HCT116 (cell line): ENCODE measurements around the gene MYO10. TPM values are rescaled to one million over a fixed set of nuclear protein-coding genes. Genes with fewer than 3 reads are reported as not detected.
A peak's percentile ranks its signal among the peaks of the same experiment; 100 is the strongest.

Source experiments
- ATAC-seq: fragments of 200-7000 bp; cut with Tn5 transposase; 2 replicates; pipeline ENCODE4 v1.9.1; 2020; ENCODE audit warnings: mild to moderate bottlenecking, moderate library complexity
- BruUV-seq: library from RNA; stranded (reverse); fragments of 400-500 nt; replicated peaks from 2 replicates; lab custom pipeline; 2021; lab: Mats Ljungman, UMichigan
- CTCF ChIA-PET: fragments of 300-600 bp; sonication (Branson Sonifier 250); formaldehyde crosslinking; loops from one replicate; lab custom pipeline; 2021; ENCODE audit warnings: antibody characterized with exemption; lab: Charles Lee
- POLR2A ChIA-PET: fragments of 300-600, 350-600 bp; sonication (Branson Sonifier 250); formaldehyde crosslinking; loops from one replicate; lab custom pipeline; 2021; ENCODE audit warnings: antibody characterized with exemption; lab: Charles Lee
- RAD21 ChIA-PET, 2 experiments: fragments of 300-600 bp; sonication (Branson Sonifier 250); formaldehyde crosslinking; loops; one replicate each; lab custom pipeline; 2023; ENCODE audit warnings: low total read pairs in 2 of 2; ENCODE audit not compliant: uncharacterized antibody in 2 of 2, unreplicated experiment in 2 of 2, low non-redundant PET in 1 of 2; lab: Charles Lee
- DNase-seq: peaks from one replicate; pipeline ENCODE4 v3.0.0-alpha.2; 2010; ENCODE audit warnings: low read depth, low spot score
- H2AFZ ChIP-seq: fragments of 200-600 bp; shearing (Covaris generic), sonication (generic); 2 replicates; pipeline ENCODE4 v1.6.1; 2017; ENCODE audit warnings: low read depth, mixed run types, mixed read lengths, antibody characterized with exemption, low read length; ENCODE audit not compliant: poor library complexity, severe bottlenecking
- H3K27ac ChIP-seq: 2 replicates; pipeline ENCODE4 v1.5.1; 2012; ENCODE audit warnings: low read depth, low read length
- H3K27me3 ChIP-seq: fragments of 200-600 bp; sonication (generic); 2 replicates; pipeline ENCODE4 v1.6.1; 2016; ENCODE audit warnings: mixed run types, low read length, mixed read lengths; ENCODE audit not compliant: insufficient read depth
- H3K36me3 ChIP-seq, 2 experiments: fragments of 200-500 bp in 1 of 2; fragments of 200-600 bp in 1 of 2; sonication (Bioruptor generic) in 1 of 2; sonication (generic) in 1 of 2; 2 replicates each; pipeline versions ENCODE4 v1.5.1 to v1.6.1; 2014 to 2016; ENCODE audit warnings: low read length in 2 of 2, inconsistent platforms in 1 of 2, mixed read lengths in 1 of 2, mixed run types in 1 of 2; ENCODE audit not compliant: insufficient read depth in 2 of 2, control insufficient read depth in 1 of 2
- H3K4me1 ChIP-seq, 2 experiments: fragments of 200-600 bp in 1 of 2; sonication (generic) in 1 of 2; 2 replicates each; pipeline versions ENCODE4 v1.5.1 to v1.6.1; 2012 to 2017; ENCODE audit warnings: low read length in 2 of 2, inconsistent platforms in 1 of 2, mild to moderate bottlenecking in 1 of 2, mixed read lengths in 1 of 2, mixed run types in 1 of 2, moderate library complexity in 1 of 2; ENCODE audit not compliant: insufficient read depth in 2 of 2, control insufficient read depth in 1 of 2
- H3K4me2 ChIP-seq: fragments of 200-600 bp; sonication (generic); 2 replicates; pipeline ENCODE4 v1.6.1; 2017; ENCODE audit warnings: mixed run types, low read length, mixed read lengths
- H3K4me3 ChIP-seq, 2 experiments: fragments of 200-600 bp in 1 of 2; sonication (generic) in 1 of 2; replicated peaks in 1 of 2; 2 replicates each; pipeline ENCODE4 v1.5.1; 2011 to 2016; ENCODE audit warnings: low read length in 2 of 2, control low read depth in 1 of 2, low read depth in 1 of 2, mild to moderate bottlenecking in 1 of 2, mixed read lengths in 1 of 2, mixed run types in 1 of 2
- H3K79me2 ChIP-seq: fragments of 200-600 bp; sonication (generic); 2 replicates; pipeline ENCODE4 v1.6.1; 2017; ENCODE audit warnings: mild to moderate bottlenecking, mixed run types, low read length, moderate library complexity, mixed read lengths; ENCODE audit not compliant: insufficient read depth
- H3K9ac ChIP-seq: fragments of 200-600 bp; sonication (generic); 2 replicates; pipeline ENCODE4 v1.6.1; 2016; ENCODE audit warnings: low read length, mixed read lengths
- H3K9me2 ChIP-seq: fragments of 200-600 bp; sonication (generic), shearing (Covaris generic); 2 replicates; pipeline ENCODE4 v1.6.1; 2017; ENCODE audit warnings: mixed run types, mild to moderate bottlenecking, moderate library complexity; ENCODE audit not compliant: insufficient read depth
- H3K9me3 ChIP-seq, 2 experiments: fragments of 200-500 bp in 1 of 2; fragments of 200-600 bp in 1 of 2; sonication (Bioruptor generic) in 1 of 2; sonication (generic) in 1 of 2; 2 replicates each; pipeline ENCODE4 v1.6.1; 2014 to 2017; ENCODE audit warnings: low read length in 2 of 2, mixed read lengths in 2 of 2, inconsistent platforms in 1 of 2, low read depth in 1 of 2, mild to moderate bottlenecking in 1 of 2, mixed run types in 1 of 2, moderate library complexity in 1 of 2; ENCODE audit not compliant: control insufficient read depth in 1 of 2, insufficient read depth in 1 of 2
- H4K20me1 ChIP-seq: fragments of 200-600 bp; sonication (generic), shearing (Covaris generic); 2 replicates; pipeline ENCODE4 v1.6.1; 2017; ENCODE audit warnings: mixed run types, mild to moderate bottlenecking, moderate library complexity; ENCODE audit not compliant: insufficient read depth
- EGR1 ChIP-seq: IDR thresholded peaks from 2 replicates; pipeline ENCODE4 v1.6.1; 2012; ENCODE audit warnings: low read depth
- EZH2phosphoT487 ChIP-seq: fragments of 200-600 bp; IDR thresholded peaks from 2 replicates; pipeline ENCODE4 v1.6.1; 2018; ENCODE audit warnings: antibody characterized with exemption, borderline replicate concordance
- FOSL1 ChIP-seq: IDR thresholded peaks from 2 replicates; pipeline ENCODE4 v1.6.1; 2012; ENCODE audit warnings: low read depth
- JUND ChIP-seq: IDR thresholded peaks from 2 replicates; pipeline ENCODE4 v1.6.1; 2012
- POLR2AphosphoS5 ChIP-seq: IDR thresholded peaks from 2 replicates; pipeline ENCODE4 v1.6.1; 2011; ENCODE audit warnings: mild to moderate bottlenecking, low read depth, low read length, moderate library complexity
- SP1 ChIP-seq: IDR thresholded peaks from 2 replicates; pipeline ENCODE4 v1.6.1; 2012; ENCODE audit warnings: low read depth
- SRF ChIP-seq: IDR thresholded peaks from 2 replicates; pipeline ENCODE4 v1.6.1; 2012; ENCODE audit warnings: low read depth
- TCF7L2 ChIP-seq: IDR thresholded peaks from 2 replicates; pipeline ENCODE4 v1.7.0; 2011; ENCODE audit warnings: borderline replicate concordance, inconsistent platforms; ENCODE audit not compliant: insufficient read depth, insufficient read length; ENCODE audit errors: extremely low read depth
- YY1 ChIP-seq: IDR thresholded peaks from 2 replicates; pipeline ENCODE4 v1.6.1; 2011; ENCODE audit warnings: low read length, low read depth, moderate library complexity, mild to moderate bottlenecking; ENCODE audit not compliant: insufficient replicate concordance; ENCODE audit errors: extremely low read depth
- intact Hi-C: fragments of 100-400 bp; cut with micrococcal nuclease; formaldehyde crosslinking; loops from 2 replicates; pipeline ENCODE4 v1.10.0; 2022
- total RNA-seq: library from RNA; stranded (reverse); gene quantifications from one replicate; pipeline ENCODE4 v1.2.1, GENCODE V29; 2021; ENCODE audit not compliant: unreplicated experiment
- TF ChIP-seq, protein P1 (sequence below): IDR thresholded peaks from 2 replicates; pipeline ENCODE4 v1.6.1; 2012; ENCODE audit warnings: low read depth
- TF ChIP-seq, protein P2 (sequence below): IDR thresholded peaks from 2 replicates; pipeline ENCODE4 v1.6.1; 2012
- TF ChIP-seq, protein P3 (sequence below): IDR thresholded peaks from 2 replicates; pipeline ENCODE4 v1.6.1; 2012

The MYO10 gene
- total RNA-seq, 1 experiment from 2014 or later, result 34.9 TPM

DNA sequence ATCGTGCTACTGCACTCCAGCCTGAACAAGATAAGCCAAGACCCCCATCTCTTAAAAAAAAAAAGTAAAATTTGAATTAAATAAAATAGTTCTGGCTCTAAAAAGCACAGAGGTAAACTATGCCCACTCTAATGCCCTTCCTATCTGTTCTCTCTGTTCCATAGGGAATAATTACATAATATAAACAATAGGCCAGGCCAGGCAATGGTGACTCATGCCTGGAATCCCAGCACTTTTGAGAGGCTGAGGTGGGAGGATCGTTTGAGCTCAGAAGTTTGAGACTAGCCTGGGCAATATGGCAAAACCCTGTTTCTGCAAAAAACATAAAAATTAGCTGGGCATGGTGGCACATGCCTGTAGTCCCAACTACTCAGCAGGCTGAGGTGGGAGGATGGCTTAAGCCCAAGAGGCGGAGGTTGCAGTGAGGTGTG, 47.4 kb downstream of the MYO10 start (continued):
- TF ChIP-seq, protein P1, sequence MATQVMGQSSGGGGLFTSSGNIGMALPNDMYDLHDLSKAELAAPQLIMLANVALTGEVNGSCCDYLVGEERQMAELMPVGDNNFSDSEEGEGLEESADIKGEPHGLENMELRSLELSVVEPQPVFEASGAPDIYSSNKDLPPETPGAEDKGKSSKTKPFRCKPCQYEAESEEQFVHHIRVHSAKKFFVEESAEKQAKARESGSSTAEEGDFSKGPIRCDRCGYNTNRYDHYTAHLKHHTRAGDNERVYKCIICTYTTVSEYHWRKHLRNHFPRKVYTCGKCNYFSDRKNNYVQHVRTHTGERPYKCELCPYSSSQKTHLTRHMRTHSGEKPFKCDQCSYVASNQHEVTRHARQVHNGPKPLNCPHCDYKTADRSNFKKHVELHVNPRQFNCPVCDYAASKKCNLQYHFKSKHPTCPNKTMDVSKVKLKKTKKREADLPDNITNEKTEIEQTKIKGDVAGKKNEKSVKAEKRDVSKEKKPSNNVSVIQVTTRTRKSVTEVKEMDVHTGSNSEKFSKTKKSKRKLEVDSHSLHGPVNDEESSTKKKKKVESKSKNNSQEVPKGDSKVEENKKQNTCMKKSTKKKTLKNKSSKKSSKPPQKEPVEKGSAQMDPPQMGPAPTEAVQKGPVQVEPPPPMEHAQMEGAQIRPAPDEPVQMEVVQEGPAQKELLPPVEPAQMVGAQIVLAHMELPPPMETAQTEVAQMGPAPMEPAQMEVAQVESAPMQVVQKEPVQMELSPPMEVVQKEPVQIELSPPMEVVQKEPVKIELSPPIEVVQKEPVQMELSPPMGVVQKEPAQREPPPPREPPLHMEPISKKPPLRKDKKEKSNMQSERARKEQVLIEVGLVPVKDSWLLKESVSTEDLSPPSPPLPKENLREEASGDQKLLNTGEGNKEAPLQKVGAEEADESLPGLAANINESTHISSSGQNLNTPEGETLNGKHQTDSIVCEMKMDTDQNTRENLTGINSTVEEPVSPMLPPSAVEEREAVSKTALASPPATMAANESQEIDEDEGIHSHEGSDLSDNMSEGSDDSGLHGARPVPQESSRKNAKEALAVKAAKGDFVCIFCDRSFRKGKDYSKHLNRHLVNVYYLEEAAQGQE, result no peak
- TF ChIP-seq, protein P2, sequence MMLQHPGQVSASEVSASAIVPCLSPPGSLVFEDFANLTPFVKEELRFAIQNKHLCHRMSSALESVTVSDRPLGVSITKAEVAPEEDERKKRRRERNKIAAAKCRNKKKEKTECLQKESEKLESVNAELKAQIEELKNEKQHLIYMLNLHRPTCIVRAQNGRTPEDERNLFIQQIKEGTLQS, result no peak
- TF ChIP-seq POLR2AphosphoS5 (no peak), TCF7L2 (no peak), SRF (no peak), YY1 (no peak), SP1 (0 out of 2 replicates have a peak, but pooled peaks have one; percentile 17)

DNA sequence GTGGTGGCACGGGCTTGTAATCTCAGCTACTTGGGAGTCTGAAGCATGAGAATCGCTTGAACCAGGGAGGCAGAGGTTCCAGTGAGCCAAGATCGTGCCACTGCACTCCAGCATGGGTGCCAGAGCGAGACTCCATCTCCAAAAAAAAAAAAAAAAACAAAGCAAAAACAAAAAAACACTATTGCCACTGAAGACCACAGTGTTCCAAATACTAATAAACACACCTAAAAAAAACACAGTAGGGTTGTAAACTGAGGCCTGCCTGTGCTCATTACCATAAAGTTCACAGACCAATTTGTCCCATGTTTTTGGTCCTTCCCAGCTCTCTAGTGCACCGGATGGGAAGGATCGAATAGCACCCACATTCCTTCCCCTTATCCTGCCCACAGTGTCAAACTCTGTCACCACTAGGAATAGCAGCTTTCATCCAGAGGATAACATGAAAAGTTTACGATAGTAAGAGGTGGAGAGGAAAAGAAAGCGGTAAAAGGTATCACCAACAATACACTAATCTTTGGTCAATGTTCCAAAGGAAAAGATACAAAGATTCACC, 49.2 kb downstream of the MYO10 start:
- intact Hi-C loops, result no loop called here
- ChIA-PET POLR2A (no interaction called here), RAD21 (no interaction called here), CTCF (no interaction called here)
- Histone ChIP-seq H3K36me3 (no peaks in the 10 kb centered on the region), H4K20me1 (no peaks in the 10 kb centered on the region), H3K4me1 (peaks cover 76 to 82% of the 10 kb centered on the region in 2 experiments), H3K79me2 (peaks cover 79% of the 10 kb centered on the region), H2AFZ (no peak overlapping the region), H3K27me3 (no peaks in the 10 kb centered on the region), H3K9me3 (no peaks in the 10 kb centered on the region), H3K4me2 (no peak overlapping the region), H3K9me2 (no peaks in the 10 kb centered on the region), H3K9ac (no peak overlapping the region), H3K27ac (no peak overlapping the region), H3K4me3 (no peak overlapping the region)
- BruUV-seq, result no TSS peak
- ATAC-seq (no peak), DNase-seq (no peak)
- TF ChIP-seq JUND, result no peak
- TF ChIP-seq EGR1, result no peak
- TF ChIP-seq, protein P3, sequence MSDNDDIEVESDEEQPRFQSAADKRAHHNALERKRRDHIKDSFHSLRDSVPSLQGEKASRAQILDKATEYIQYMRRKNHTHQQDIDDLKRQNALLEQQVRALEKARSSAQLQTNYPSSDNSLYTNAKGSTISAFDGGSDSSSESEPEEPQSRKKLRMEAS, result no peak
- no peak for TF ChIP-seq FOSL1
- TF ChIP-seq, protein P1, result no peak
- no peak for TF ChIP-seq EZH2phosphoT487
- TF ChIP-seq SRF, result no peak
